ENCODE data around the gene KANSL1L.

Gene KANSL1L

GRCh38 chr2:210094787-210095186 is 76.4 kb downstream of the KANSL1L start:
- in situ Hi-C loops (cut with MboI; ENCODE audit: low sequenced_read_pairs) = no loop called here

GRCh38 chr2:210092791-210093190 is 78.4 kb downstream of the KANSL1L start:
- in situ Hi-C loops (cut with MboI; ENCODE audit: low sequenced_read_pairs) = no loop called here

- in situ Hi-C loops (cut with MboI; ENCODE audit: low sequenced_read_pairs) = no loop called here
Measured at GRCh38 chr2:210086930-210087329, 84.3 kb downstream of the KANSL1L start.

DNA sequence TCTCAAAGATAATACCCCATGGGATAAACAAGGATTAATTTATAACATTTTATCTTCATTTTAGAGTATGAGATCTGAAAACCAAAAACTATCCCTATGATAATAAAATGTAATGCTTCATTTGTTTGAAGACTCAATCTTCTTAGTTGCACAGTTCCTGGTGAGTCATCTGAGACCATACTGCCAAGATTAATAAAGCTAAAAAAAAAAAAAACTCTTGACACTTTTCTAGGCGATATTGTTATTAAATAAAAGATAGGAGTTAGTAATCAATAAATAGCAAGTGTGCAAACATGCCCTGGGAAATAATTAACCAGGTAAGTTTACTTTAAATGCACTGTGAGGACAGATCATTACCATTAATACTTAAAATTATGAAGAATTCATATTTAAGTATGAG is 84.9 kb downstream of the KANSL1L start:
- in situ Hi-C loops (cut with MboI; ENCODE audit: low sequenced_read_pairs) = no loop called here

DNA sequence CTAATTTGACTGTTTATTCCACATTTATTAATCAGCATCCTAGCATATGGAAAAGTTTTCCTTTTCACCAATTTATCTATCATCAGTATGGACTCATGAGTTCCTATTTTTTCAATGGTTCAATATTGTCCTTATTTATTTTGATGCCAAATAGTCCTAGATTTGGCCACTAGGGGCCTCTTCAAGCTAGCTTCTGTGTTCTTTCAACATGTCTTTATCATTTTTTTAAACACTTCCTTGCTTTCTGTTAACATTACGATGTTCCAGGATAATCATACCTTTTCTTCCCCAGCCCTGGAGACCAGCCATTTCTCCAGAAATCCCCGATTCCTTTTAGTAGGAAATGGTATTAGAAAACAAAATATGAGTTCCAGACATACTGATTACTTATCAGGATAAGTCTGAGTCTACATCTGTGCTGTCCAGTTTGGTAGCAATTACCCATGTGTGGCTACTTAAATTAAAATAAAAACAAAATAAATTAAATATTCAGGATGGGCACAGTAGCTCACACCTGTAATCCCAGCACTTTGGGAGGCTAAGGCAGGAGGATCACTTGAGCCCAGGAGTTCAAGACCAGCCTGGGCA is 98.2 kb downstream of the KANSL1L start:
- in situ Hi-C loops (cut with MboI; ENCODE audit: low sequenced_read_pairs) = no loop called here

GRCh38 chr2:210072493-210072892 is 98.7 kb downstream of the KANSL1L start:
- in situ Hi-C loops (cut with MboI; ENCODE audit: low sequenced_read_pairs) = no loop called here

DNA sequence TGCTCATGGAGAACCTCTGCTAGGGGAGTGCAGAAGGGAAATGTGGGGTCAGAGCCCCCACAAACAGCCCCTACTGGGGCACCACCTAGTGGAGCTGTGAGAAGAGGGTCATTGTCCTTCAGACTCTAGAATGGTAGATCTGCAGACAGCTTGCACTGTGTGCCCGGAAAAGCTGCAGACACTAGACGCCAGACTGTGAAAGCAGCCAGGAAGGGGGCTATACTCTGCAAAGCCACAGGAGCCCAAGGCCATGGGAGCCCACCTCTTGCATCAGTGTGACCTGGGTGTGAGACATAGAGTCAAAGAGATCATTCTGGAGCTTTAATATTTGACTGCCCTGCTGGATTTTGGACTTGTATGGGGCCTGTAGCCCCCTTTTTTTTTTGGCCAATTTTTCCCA is 107.9 kb downstream of the KANSL1L start:
- in situ Hi-C loops (cut with MboI; ENCODE audit: low sequenced_read_pairs) = no loop called here

DNA sequence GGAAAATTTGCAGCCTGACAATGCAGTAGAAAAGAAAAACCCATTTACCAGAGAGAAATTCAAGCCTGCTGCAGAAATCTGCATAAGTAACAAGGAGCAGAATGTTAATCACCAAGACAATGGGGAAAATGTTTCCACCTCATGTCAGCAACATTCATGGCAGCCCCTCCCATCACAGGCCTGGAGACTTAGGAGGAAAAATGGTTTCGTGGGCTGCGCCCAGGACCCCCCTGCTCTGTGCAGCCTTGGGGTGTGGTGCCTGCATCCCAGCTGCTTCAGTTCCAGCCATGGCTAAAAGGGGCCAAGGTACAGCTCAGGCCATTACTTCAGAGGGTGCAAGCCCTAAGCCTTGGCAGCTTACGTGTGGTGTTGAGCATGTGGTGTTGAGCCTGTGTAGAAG is 115.4 kb downstream of the KANSL1L start:
- in situ Hi-C loops (cut with MboI; ENCODE audit: low sequenced_read_pairs) = no loop called here

DNA sequence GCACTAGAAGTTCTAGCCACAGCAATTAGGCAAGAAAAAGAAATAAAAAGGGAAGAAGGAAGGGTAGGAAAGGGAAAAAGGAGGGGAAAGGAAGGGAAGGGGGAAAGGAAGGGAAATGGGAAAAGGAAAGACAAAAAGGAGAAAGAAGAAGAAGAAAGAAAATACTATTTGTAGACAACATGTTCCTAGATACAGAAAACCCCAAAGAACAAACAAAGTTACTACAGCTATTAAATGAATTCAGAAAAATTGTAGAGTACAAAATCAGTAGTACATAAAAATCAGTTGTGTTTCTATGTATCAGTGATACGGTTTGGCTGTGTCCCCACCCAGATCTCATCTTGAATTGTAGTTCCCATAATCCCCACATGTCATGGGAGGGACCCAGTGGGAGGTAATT is 116.5 kb downstream of the KANSL1L start:
- in situ Hi-C loops (cut with MboI; ENCODE audit: low sequenced_read_pairs) = no loop called here

- in situ Hi-C loops (cut with MboI; ENCODE audit: low sequenced_read_pairs) = no loop called here
Measured at GRCh38 chr2:210050885-210051284, 120.3 kb downstream of the KANSL1L start.

GRCh38 chr2:210049831-210050230 is 121.4 kb downstream of the KANSL1L start:
- in situ Hi-C loops (cut with MboI; ENCODE audit: low sequenced_read_pairs) = no loop called here

DNA sequence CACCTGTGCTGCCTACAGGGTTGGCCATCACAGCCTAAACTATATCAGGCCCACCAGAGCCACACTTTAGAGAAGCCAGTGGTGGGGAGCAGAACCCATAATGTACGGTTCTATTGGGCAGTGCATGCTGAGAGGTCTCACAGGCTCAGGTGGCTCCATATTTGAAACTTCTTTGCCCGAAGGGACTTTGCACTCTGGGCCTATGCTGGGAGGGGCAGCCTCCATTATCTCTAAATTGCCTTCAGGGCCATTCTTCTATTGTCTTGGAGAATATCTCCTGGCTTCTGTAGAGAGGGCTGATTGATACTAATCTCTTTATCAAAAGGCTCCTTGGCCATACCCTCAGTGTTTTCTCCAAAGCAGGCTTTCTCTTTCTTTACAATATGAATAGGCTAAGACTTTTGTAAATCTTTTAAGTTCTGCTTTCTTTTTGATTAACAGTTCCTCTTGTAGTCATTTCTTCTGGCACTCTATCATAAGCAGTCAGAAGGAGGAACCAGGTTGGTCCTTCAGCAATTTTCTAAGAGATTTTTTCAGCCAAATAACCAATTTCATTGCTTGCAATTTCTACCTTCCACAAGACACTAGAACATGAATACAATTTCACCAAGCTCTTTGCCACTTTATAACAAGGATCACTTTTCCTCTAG is 124.2 kb downstream of the KANSL1L start:
- in situ Hi-C loops (cut with MboI; ENCODE audit: low sequenced_read_pairs) = no loop called here

DNA sequence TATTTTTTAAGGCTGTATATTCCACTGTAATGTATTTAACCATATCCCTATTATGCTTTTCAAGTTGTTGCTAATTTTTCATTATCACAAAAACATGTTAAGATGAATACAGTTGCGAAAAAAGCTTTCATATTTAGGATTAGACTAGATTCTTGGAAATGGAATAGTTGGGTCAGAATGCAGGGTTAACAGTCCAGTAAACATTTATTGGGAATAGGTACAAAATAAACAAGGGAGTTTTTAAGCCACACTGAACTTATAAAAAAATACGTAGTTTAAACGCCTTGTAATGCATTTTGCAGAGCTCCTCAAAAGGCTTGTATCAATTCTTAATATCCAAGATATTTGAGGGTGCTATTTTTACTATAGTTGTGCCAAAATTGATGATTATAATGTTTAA is 133.1 kb downstream of the KANSL1L start:
- in situ Hi-C loops (cut with MboI; ENCODE audit: low sequenced_read_pairs) = no loop called here

GRCh38 chr2:210035679-210036078 is 135.5 kb downstream of the KANSL1L start:
- in situ Hi-C loops (cut with MboI; ENCODE audit: low sequenced_read_pairs) = no loop called here

- in situ Hi-C loops (cut with MboI; ENCODE audit: low sequenced_read_pairs) = no loop called here
Measured at GRCh38 chr2:210034087-210034683, 137.0 kb downstream of the KANSL1L start.

GRCh38 chr2:210028178-210028577 is 143.0 kb downstream of the KANSL1L start:
- in situ Hi-C loops (cut with MboI; ENCODE audit: low sequenced_read_pairs) = no loop called here

GRCh38 chr2:210027608-210028007 is 143.6 kb downstream of the KANSL1L start:
- in situ Hi-C loops (cut with MboI; ENCODE audit: low sequenced_read_pairs) = no loop called here

- in situ Hi-C loops (cut with MboI; ENCODE audit: low sequenced_read_pairs) = no loop called here
Measured at GRCh38 chr2:210022824-210023223, 148.4 kb downstream of the KANSL1L start.

GRCh38 chr2:210020138-210020537 is 151.1 kb downstream of the KANSL1L start:
- in situ Hi-C loops (cut with MboI; ENCODE audit: low sequenced_read_pairs) = no loop called here

- in situ Hi-C loops (cut with MboI; ENCODE audit: low sequenced_read_pairs) = no loop called here
Measured at GRCh38 chr2:210009896-210010295, 161.3 kb downstream of the KANSL1L start.

- in situ Hi-C loops (cut with MboI; ENCODE audit: low sequenced_read_pairs) = no loop called here
Measured at GRCh38 chr2:210009126-210009525, 162.1 kb downstream of the KANSL1L start.

- in situ Hi-C loops (cut with MboI; ENCODE audit: low sequenced_read_pairs) = no loop called here
Measured at GRCh38 chr2:210007895-210008294, 163.3 kb downstream of the KANSL1L start.

DNA sequence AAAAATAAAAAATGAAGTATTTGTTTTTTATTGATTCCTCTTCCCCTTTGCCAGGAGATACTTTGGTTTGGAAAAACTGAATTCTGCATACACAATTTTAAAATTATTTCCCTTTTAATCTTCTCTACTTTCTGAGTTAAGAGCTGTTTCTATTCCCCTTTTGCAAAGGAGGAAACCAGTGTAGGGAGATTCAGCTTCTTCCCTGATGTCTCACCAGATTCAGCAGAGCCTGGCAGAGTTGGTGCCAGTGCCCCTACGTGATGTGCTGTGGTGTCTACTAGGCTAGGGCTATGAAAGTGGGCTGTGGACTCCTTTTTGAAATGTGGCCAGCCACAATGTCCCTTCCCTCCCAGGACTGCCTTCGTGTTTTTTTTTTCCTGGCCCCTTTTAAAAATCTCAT is 166.3 kb downstream of the KANSL1L start:
- in situ Hi-C loops (cut with MboI; ENCODE audit: low sequenced_read_pairs) = no loop called here

All from HL-60/S4 (cell line).